ENCODE results near the gene SCARB1. TPM values are rescaled to one million over a fixed set of nuclear protein-coding genes. Genes with fewer than 3 reads are reported as not detected.

Gene SCARB1
- total and polyA plus RNA-seq, 2 donors (not counting 1 experiment from before 2014, with no cell fraction given) = 14.7 to 32.5 TPM

DNA sequence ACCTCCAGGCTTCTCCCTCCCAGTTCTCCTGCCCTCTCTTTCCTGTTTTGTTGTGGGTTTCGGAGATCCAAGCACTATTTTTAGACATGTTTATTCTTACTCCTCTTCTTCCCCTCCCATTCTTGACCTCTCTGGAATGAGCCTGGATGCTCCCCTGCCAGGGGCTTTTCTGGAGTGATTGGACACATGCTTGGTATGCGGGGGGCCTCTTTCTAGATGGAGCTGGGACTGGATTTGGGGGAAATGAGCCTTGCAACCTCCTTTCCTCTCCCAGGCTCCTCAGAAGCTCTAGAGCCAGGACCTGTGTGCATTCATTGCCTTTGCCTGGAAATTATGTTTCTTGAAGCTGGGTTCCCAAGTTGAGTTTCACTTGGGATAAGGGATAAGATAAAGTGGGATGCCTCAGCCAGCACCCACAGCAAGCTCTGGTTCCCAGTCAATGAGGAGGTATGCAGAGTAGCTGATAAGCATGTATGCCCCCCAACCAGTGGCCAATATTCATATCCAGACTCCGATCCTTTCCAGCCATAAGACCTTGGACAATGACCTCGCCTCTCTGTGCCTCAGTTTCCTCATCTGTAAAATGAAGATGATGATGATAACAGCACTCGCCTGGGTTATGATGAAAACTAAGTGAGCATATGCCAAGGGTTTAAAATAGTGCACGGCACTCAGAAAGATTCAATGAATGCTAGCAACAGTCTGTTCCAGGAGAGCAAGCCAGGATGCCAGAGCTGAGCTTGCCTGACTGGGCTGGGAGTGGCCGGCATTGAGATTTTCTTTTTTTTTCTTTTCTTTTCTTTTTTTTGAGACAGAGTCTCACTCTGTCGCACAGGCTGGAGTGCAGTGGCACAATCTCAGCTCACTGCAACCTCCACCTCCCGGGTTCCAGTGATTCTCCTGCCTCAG lies 97.8 kb downstream of the SCARB1 start:
- Histone ChIP-seq H3K9me3 (ENCODE audit: control insufficient read depth, insufficient read depth, low read depth, low read length) (peaks cover 1% of the 10 kb centered on the region), H3K4me2 (ENCODE audit: extremely low read depth, insufficient read depth, low read length) (no peak overlapping the region), H4K20me1 (ENCODE audit: control insufficient read depth, extremely low read depth, insufficient read depth, low read length) (no peaks in the 10 kb centered on the region), H3K4me1 (ENCODE audit: control insufficient read depth, extremely low read depth, insufficient read depth, low read length) (peaks cover 10% of the 10 kb centered on the region), H3K4me3 (replicated peaks in 1 of 4; ENCODE audit: control extremely low read depth in 1 of 4, insufficient read depth in 1 of 4, low read depth in 3 of 4, low read length in 4 of 4) (no peak overlapping the region), H3K36me3 (ENCODE audit: control insufficient read depth, insufficient read depth, low read length) (no peaks in the 10 kb centered on the region), H3K27ac (ENCODE audit: insufficient read depth, low read length) (peak overlapping the region; percentile 43), H3K79me2 (ENCODE audit: control insufficient read depth, insufficient read depth, low read length) (no peaks in the 10 kb centered on the region), H3K9ac (ENCODE audit: insufficient read depth, low read length) (peak overlapping the region; percentile 20), H2AFZ (ENCODE audit: low read length) (no peak overlapping the region), H3K27me3 (ENCODE audit: control insufficient read depth, insufficient read depth, low read length) (no peaks in the 10 kb centered on the region)
- TF ChIP-seq EZH2 (IDR thresholded peaks at IDR 0.05; ENCODE audit: low read length, missing control alignments) = no peak
- TF ChIP-seq, protein P1, sequence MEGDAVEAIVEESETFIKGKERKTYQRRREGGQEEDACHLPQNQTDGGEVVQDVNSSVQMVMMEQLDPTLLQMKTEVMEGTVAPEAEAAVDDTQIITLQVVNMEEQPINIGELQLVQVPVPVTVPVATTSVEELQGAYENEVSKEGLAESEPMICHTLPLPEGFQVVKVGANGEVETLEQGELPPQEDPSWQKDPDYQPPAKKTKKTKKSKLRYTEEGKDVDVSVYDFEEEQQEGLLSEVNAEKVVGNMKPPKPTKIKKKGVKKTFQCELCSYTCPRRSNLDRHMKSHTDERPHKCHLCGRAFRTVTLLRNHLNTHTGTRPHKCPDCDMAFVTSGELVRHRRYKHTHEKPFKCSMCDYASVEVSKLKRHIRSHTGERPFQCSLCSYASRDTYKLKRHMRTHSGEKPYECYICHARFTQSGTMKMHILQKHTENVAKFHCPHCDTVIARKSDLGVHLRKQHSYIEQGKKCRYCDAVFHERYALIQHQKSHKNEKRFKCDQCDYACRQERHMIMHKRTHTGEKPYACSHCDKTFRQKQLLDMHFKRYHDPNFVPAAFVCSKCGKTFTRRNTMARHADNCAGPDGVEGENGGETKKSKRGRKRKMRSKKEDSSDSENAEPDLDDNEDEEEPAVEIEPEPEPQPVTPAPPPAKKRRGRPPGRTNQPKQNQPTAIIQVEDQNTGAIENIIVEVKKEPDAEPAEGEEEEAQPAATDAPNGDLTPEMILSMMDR (conservative IDR thresholded peaks at IDR 0.05 in 1 of 2, IDR thresholded peaks at IDR 0.05 in 1 of 2; ENCODE audit: low read depth in 1 of 2, low read length in 2 of 2) = no peak
- DNase-seq (ENCODE audit: low read depth in 2 of 2) = peak in 1 of 2 donors; percentile 57

DNA sequence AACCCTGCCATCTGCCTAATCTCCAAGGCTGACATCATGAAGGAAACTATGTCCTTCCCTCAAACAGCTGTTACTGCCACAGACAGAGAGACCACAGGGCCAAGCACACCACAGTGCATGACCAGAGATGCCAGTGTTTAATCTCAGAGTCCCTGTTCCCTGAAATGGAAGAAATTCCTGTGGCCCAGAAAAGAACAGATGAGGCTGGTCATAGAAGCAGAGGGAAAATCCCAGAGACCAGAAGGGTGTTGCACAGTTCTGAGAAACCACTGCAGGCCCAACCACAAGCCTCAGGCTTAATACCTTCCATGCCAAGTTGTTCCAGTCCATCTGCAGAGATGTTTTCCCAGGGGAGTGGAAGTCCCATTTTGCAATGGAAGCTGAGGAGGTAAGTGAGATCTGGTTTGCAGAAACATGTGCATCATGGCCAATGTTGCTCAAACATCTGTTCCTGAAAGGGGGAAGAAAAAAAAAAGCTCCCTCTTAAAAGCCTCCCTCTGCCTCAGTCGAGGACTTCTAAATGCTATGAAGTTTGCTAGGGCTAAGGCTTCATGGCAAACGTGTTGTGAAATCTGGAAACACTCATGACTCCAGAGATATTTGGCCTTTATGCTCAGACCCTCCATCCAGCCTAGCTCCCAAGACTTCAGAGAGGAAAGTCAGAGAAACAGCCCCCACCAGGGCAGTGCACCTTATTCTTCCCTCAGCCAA lies 98.6 kb downstream of the SCARB1 start:
- H3K9ac ChIP-seq (ENCODE audit: insufficient read depth, low read length) = peak overlapping the region; percentile 20
- DNase-seq (ENCODE audit: low read depth in 2 of 2) = peak; percentile 88 to 98
- no peak overlapping the region for H3K4me3 ChIP-seq (replicated peaks in 1 of 4; ENCODE audit: control extremely low read depth in 1 of 4, insufficient read depth in 1 of 4, low read depth in 3 of 4, low read length in 4 of 4)
- no peak overlapping the region for H3K4me2 ChIP-seq (ENCODE audit: extremely low read depth, insufficient read depth, low read length)
- peak overlapping the region; percentile 48 for H3K27ac ChIP-seq (ENCODE audit: insufficient read depth, low read length)
- peaks cover 10% of the 10 kb centered on the region for H3K4me1 ChIP-seq (ENCODE audit: control insufficient read depth, extremely low read depth, insufficient read depth, low read length)
- H3K9me3 ChIP-seq (ENCODE audit: control insufficient read depth, insufficient read depth, low read depth, low read length) = peaks cover 1% of the 10 kb centered on the region
- H2AFZ ChIP-seq (ENCODE audit: low read length) = no peak overlapping the region
- peaks cover 3% of the 10 kb centered on the region for H3K27me3 ChIP-seq (ENCODE audit: control insufficient read depth, insufficient read depth, low read length)
- H3K36me3 ChIP-seq (ENCODE audit: control insufficient read depth, insufficient read depth, low read length) = no peaks in the 10 kb centered on the region
- TF ChIP-seq EZH2 (IDR thresholded peaks at IDR 0.05; ENCODE audit: low read length, missing control alignments) = no peak
- TF ChIP-seq, protein P1 (conservative IDR thresholded peaks at IDR 0.05 in 1 of 2, IDR thresholded peaks at IDR 0.05 in 1 of 2; ENCODE audit: low read depth in 1 of 2, low read length in 2 of 2) = no peak
- no peaks in the 10 kb centered on the region for H4K20me1 ChIP-seq (ENCODE audit: control insufficient read depth, extremely low read depth, insufficient read depth, low read length)
- no peaks in the 10 kb centered on the region for H3K79me2 ChIP-seq (ENCODE audit: control insufficient read depth, insufficient read depth, low read length)

DNA sequence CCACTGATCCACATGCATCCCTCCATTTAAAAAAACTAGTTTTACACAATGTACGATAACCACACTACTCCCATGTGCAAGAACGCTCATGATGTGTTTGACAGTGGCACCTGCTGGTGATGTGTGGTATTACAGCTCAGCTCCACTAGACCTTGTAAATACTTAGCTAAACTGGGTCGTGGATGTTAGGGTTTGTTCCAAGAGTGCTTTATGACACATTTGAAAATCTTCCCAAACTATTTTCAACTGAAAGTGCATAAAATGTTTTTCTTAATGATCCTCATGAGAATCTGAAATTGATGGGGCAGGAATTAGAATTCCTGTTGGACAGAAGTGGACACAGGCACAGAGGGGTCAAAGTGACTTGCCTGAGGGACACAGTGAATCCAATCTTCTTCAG lies 99.2 kb downstream of the SCARB1 start:
- H3K4me2 ChIP-seq (ENCODE audit: extremely low read depth, insufficient read depth, low read length) = no peak overlapping the region
- H3K9ac ChIP-seq (ENCODE audit: insufficient read depth, low read length) = no peak overlapping the region
- no peak overlapping the region for H3K4me3 ChIP-seq (replicated peaks in 1 of 4; ENCODE audit: control extremely low read depth in 1 of 4, insufficient read depth in 1 of 4, low read depth in 3 of 4, low read length in 4 of 4)
- peaks cover 4% of the 10 kb centered on the region for H3K27me3 ChIP-seq (ENCODE audit: control insufficient read depth, insufficient read depth, low read length)
- no peak overlapping the region for H2AFZ ChIP-seq (ENCODE audit: low read length)
- peak overlapping the region; percentile 48 for H3K27ac ChIP-seq (ENCODE audit: insufficient read depth, low read length)
- no peaks in the 10 kb centered on the region for H3K36me3 ChIP-seq (ENCODE audit: control insufficient read depth, insufficient read depth, low read length)
- peak; percentile 79 to 81 for DNase-seq (ENCODE audit: low read depth in 2 of 2)
- H3K4me1 ChIP-seq (ENCODE audit: control insufficient read depth, extremely low read depth, insufficient read depth, low read length) = peaks cover 10% of the 10 kb centered on the region
- no peaks in the 10 kb centered on the region for H3K79me2 ChIP-seq (ENCODE audit: control insufficient read depth, insufficient read depth, low read length)
- TF ChIP-seq EZH2 (IDR thresholded peaks at IDR 0.05; ENCODE audit: low read length, missing control alignments) = no peak
- TF ChIP-seq, protein P1 (conservative IDR thresholded peaks at IDR 0.05 in 1 of 2, IDR thresholded peaks at IDR 0.05 in 1 of 2; ENCODE audit: low read depth in 1 of 2, low read length in 2 of 2) = peak; percentile 93
- H4K20me1 ChIP-seq (ENCODE audit: control insufficient read depth, extremely low read depth, insufficient read depth, low read length) = no peaks in the 10 kb centered on the region
- peaks cover 1% of the 10 kb centered on the region for H3K9me3 ChIP-seq (ENCODE audit: control insufficient read depth, insufficient read depth, low read depth, low read length)
